ENCODE results near the gene RAB11FIP3. TPM values are rescaled to one million over a fixed set of nuclear protein-coding genes. Genes with fewer than 3 reads are reported as not detected.
"Not testable (repeated sequence)": the region's sequence is repeated elsewhere in the genome, so short reads cannot be mapped to it uniquely, and the experiment has no call there.

Gene RAB11FIP3
- total RNA-seq, 1 experiment from 2014 or later = 37.5 TPM

GRCh38 chr16:503150-504071 is 78.0 kb downstream of the RAB11FIP3 start:
- DNase-seq (ENCODE audit: low read depth) = no peak
- in situ Hi-C loops (cut with HindIII; ENCODE audit: low pct_unique_long_range_greater_than_20kb, low sequenced_read_pairs) = no loop called here

GRCh38 chr16:505479-506245 is 80.2 kb downstream of the RAB11FIP3 start:
- no peak for DNase-seq (ENCODE audit: low read depth)
- in situ Hi-C loops (cut with HindIII; ENCODE audit: low pct_unique_long_range_greater_than_20kb, low sequenced_read_pairs) = no loop called here

GRCh38 chr16:506246-506546 is 80.7 kb downstream of the RAB11FIP3 start:
- in situ Hi-C loops (cut with HindIII; ENCODE audit: low pct_unique_long_range_greater_than_20kb, low sequenced_read_pairs) = no loop called here
- no peak for DNase-seq (ENCODE audit: low read depth)

GRCh38 chr16:507527-507926 is 82.1 kb downstream of the RAB11FIP3 start:
- DNase-seq (ENCODE audit: low read depth); in situ Hi-C loops (cut with HindIII; ENCODE audit: low pct_unique_long_range_greater_than_20kb, low sequenced_read_pairs): not testable (repeated sequence)

- DNase-seq (ENCODE audit: low read depth) = no peak
- in situ Hi-C loops (cut with HindIII; ENCODE audit: low pct_unique_long_range_greater_than_20kb, low sequenced_read_pairs) = no loop called here
These were observed 82.5 kb downstream of the RAB11FIP3 start for GRCh38 chr16:507996-508395.

- in situ Hi-C loops (cut with HindIII; ENCODE audit: low pct_unique_long_range_greater_than_20kb, low sequenced_read_pairs) = no loop called here
- DNase-seq (ENCODE audit: low read depth) = no peak
These were observed 83.7 kb downstream of the RAB11FIP3 start for GRCh38 chr16:508884-509736.

GRCh38 chr16:510066-510825 is 84.8 kb downstream of the RAB11FIP3 start:
- in situ Hi-C loops (cut with HindIII; ENCODE audit: low pct_unique_long_range_greater_than_20kb, low sequenced_read_pairs) = no loop called here
- no peak for DNase-seq (ENCODE audit: low read depth)

- in situ Hi-C loops (cut with HindIII; ENCODE audit: low pct_unique_long_range_greater_than_20kb, low sequenced_read_pairs) = no loop called here
These were observed 87.4 kb downstream of the RAB11FIP3 start for GRCh38 chr16:512802-513201.

GRCh38 chr16:513950-514349 is 88.5 kb downstream of the RAB11FIP3 start:
- DNase-seq (ENCODE audit: low read depth) = no peak
- in situ Hi-C loops (cut with HindIII; ENCODE audit: low pct_unique_long_range_greater_than_20kb, low sequenced_read_pairs) = no loop called here

More at GRCh38 chr16:512802-513201, 87.4 kb downstream of the RAB11FIP3 start:
- DNase-seq (ENCODE audit: low read depth) = no peak

- no peak for DNase-seq (ENCODE audit: low read depth)
- in situ Hi-C loops (cut with HindIII; ENCODE audit: low pct_unique_long_range_greater_than_20kb, low sequenced_read_pairs) = no loop called here
These were observed 89.9 kb downstream of the RAB11FIP3 start for GRCh38 chr16:515175-515938.

GRCh38 chr16:515939-516226 is 90.4 kb downstream of the RAB11FIP3 start:
- no peak for DNase-seq (ENCODE audit: low read depth)
- in situ Hi-C loops (cut with HindIII; ENCODE audit: low pct_unique_long_range_greater_than_20kb, low sequenced_read_pairs) = no loop called here

GRCh38 chr16:516301-516700 is 90.9 kb downstream of the RAB11FIP3 start:
- no peak for DNase-seq (ENCODE audit: low read depth)
- in situ Hi-C loops (cut with HindIII; ENCODE audit: low pct_unique_long_range_greater_than_20kb, low sequenced_read_pairs) = no loop called here

GRCh38 chr16:518858-519257 is 93.4 kb downstream of the RAB11FIP3 start:
- in situ Hi-C loops (cut with HindIII; ENCODE audit: low pct_unique_long_range_greater_than_20kb, low sequenced_read_pairs) = no loop called here
- DNase-seq (ENCODE audit: low read depth) = no peak

- in situ Hi-C loops (cut with HindIII; ENCODE audit: low pct_unique_long_range_greater_than_20kb, low sequenced_read_pairs) = no loop called here
These were observed 94.0 kb downstream of the RAB11FIP3 start for GRCh38 chr16:519425-519824.

GRCh38 chr16:519841-520687 is 94.6 kb downstream of the RAB11FIP3 start:
- in situ Hi-C loops (cut with HindIII; ENCODE audit: low pct_unique_long_range_greater_than_20kb, low sequenced_read_pairs) = no loop called here

More at GRCh38 chr16:519425-519824, 94.0 kb downstream of the RAB11FIP3 start:
- no peak for DNase-seq (ENCODE audit: low read depth)

GRCh38 chr16:520847-521246 is 95.4 kb downstream of the RAB11FIP3 start:
- DNase-seq (ENCODE audit: low read depth) = no peak
- in situ Hi-C loops (cut with HindIII; ENCODE audit: low pct_unique_long_range_greater_than_20kb, low sequenced_read_pairs) = no loop called here

More at GRCh38 chr16:519841-520687, 94.6 kb downstream of the RAB11FIP3 start:
- DNase-seq (ENCODE audit: low read depth) = no peak

All from Caki2 (cell line).